Activated CD4-positive, alpha-beta T cell treated with anti-CD3 and anti-CD28 coated beads, Interleukin-2, amount 10 ng/mL, durations not matched to agents 24 days and 14 days (primary cell): Measurements from ENCODE around the gene SEMA3G. TPM values are rescaled to one million over a fixed set of nuclear protein-coding genes. Genes with fewer than 3 reads are reported as not detected.
A peak's percentile ranks its signal among the peaks of the same experiment; 100 is the strongest.

Source experiments
- DNase-seq: peaks from one replicate; pipeline ENCODE4 v3.0.0; 2022
- H3K27ac Mint-ChIP-seq: one replicate; pipeline ENCODE4 v1.8.0; 2022; ENCODE audit warnings: mild to moderate bottlenecking, mixed read lengths
- H3K27me3 Mint-ChIP-seq: one replicate; pipeline ENCODE4 v1.8.0; 2022; ENCODE audit warnings: mixed read lengths
- H3K36me3 Mint-ChIP-seq: one replicate; pipeline ENCODE4 v1.8.0; 2022; ENCODE audit warnings: low read depth, mild to moderate bottlenecking, mixed read lengths
- H3K4me1 Mint-ChIP-seq: one replicate; pipeline ENCODE4 v1.8.0; 2021; ENCODE audit warnings: mixed read lengths
- H3K4me3 Mint-ChIP-seq: one replicate; pipeline ENCODE4 v1.8.0; 2022; ENCODE audit warnings: mild to moderate bottlenecking, moderate library complexity, mixed read lengths
- H3K9me3 Mint-ChIP-seq: one replicate; pipeline ENCODE4 v1.8.0; 2021; ENCODE audit warnings: mixed read lengths
- intact Hi-C: fragments of 100-400 bp; cut with micrococcal nuclease; formaldehyde crosslinking; loops from one replicate; pipeline ENCODE4 v1.15.1; 2023
- total RNA-seq: library from RNA; stranded (reverse); gene quantifications from 2 replicates; pipeline ENCODE4 v1.2.3, GENCODE V29; 2022

SEMA3G gene
- total RNA-seq, 1 donor from 2014 or later: 0.21 TPM

DNA sequence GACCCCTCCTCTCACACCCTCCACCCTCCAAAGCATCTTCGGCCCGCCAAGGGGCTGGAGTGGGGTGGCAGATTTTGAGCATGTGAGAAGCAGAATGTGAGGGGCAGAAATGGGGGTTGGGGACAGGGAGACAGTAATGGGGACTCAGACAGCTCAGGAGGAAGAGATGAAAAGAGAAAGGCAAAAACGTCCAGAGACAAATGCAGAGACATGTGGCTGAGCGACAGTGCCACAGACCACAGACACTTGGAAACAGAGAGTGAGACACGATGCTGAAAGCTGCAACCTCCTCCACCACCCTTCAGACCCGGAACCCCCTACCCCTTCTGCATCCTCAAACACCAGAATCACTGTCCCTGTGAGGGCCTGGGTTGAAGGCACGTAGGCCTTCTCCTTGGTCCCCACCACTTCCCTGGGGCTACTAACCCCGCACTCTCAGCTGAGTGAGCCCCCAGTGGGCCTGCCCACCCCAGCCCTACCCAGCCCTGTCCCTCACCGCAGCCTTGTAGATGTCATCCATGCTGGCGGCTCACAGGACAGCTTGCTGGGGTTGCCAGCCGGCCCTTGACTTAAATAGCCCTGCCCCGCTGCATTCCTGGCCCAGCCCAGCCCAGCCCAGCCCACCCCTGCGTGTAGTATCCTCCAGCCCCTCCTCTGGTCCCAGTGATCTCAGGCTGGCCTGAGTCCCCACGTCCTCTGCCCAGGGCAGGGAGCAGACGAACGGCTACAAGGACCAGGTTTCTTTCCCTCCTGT is 8.8 kb upstream of the SEMA3G start, which contains the start of gene TNNC1:
TSS of gene TNNC1 (minus strand) at position 546 of the 754 bp plus-strand sequence. CDS start at position 520, 26 bp downstream.
- no peak for DNase-seq
- peaks cover 28% of the 10 kb centered on the region for H3K4me1 Mint-ChIP-seq
- no peaks in the 10 kb centered on the region for H3K27me3 Mint-ChIP-seq
- H3K9me3 Mint-ChIP-seq: no peaks in the 10 kb centered on the region
- H3K27ac Mint-ChIP-seq: peak within 1 kb of the TSS; percentile 89
- intact Hi-C loops: loop anchor here (10.0 kb wide), 2 partner anchors 229 to 231 kb away; partner anchors contain the start of genes GNL3, PBRM1 and TLR9
- peak within 1 kb of the TSS; percentile 99 for H3K4me3 Mint-ChIP-seq
- peaks cover 17% of the 10 kb centered on the region for H3K36me3 Mint-ChIP-seq

- H3K27me3 Mint-ChIP-seq: no peaks in the 10 kb centered on the region
- peaks cover 28% of the 10 kb centered on the region for H3K4me1 Mint-ChIP-seq
- H3K9me3 Mint-ChIP-seq: no peaks in the 10 kb centered on the region
- intact Hi-C loops: loop anchor here (10.0 kb wide), 2 partner anchors 228 to 232 kb away; partner anchors contain the start of genes GNL3, PBRM1 and TLR9
- no peak for DNase-seq
- H3K4me3 Mint-ChIP-seq: no peak overlapping the region
- H3K27ac Mint-ChIP-seq: no peak overlapping the region
- peaks cover 9% of the 10 kb centered on the region for H3K36me3 Mint-ChIP-seq
These were observed 7.8 kb upstream of the SEMA3G start for GRCh38 chr3:52452570-52453221.

GRCh38 chr3:52452126-52452525 is 7.2 kb upstream of the SEMA3G start:
- Mint-ChIP-seq H3K4me1 (peaks cover 24% of the 10 kb centered on the region), H3K27ac (no peak overlapping the region), H3K4me3 (no peak overlapping the region), H3K36me3 (peaks cover 3% of the 10 kb centered on the region), H3K27me3 (no peaks in the 10 kb centered on the region), H3K9me3 (no peaks in the 10 kb centered on the region)
- DNase-seq: no peak
- intact Hi-C loops: loop anchor here (10.0 kb wide), 2 partner anchors 227 to 233 kb away; partner anchors contain the start of genes GNL3, PBRM1 and TLR9

GRCh38 chr3:52451237-52452083 is 6.6 kb upstream of the SEMA3G start:
- no peak overlapping the region for H3K4me3 Mint-ChIP-seq
- intact Hi-C loops: loop anchor here (10.0 kb wide), 2 partner anchors 227 to 233 kb away; partner anchors contain the start of genes GNL3, PBRM1 and TLR9
- H3K27ac Mint-ChIP-seq: no peak overlapping the region

GRCh38 chr3:52450489-52451236 is 5.8 kb upstream of the SEMA3G start:
- Mint-ChIP-seq H3K9me3 (no peaks in the 10 kb centered on the region), H3K36me3 (no peaks in the 10 kb centered on the region), H3K4me3 (no peak overlapping the region), H3K27ac (no peak overlapping the region), H3K27me3 (no peaks in the 10 kb centered on the region), H3K4me1 (peaks cover 17% of the 10 kb centered on the region)
- no peak for DNase-seq
- intact Hi-C loops: loop anchor here (10.0 kb wide), 2 partner anchors 226 to 234 kb away; partner anchors contain the start of genes GNL3, PBRM1 and TLR9

More at GRCh38 chr3:52451237-52452083, 6.6 kb upstream of the SEMA3G start:
- no peak for DNase-seq
- H3K27me3 Mint-ChIP-seq: no peaks in the 10 kb centered on the region
- peaks cover 2% of the 10 kb centered on the region for H3K36me3 Mint-ChIP-seq
- peaks cover 22% of the 10 kb centered on the region for H3K4me1 Mint-ChIP-seq
- H3K9me3 Mint-ChIP-seq: no peaks in the 10 kb centered on the region

DNA sequence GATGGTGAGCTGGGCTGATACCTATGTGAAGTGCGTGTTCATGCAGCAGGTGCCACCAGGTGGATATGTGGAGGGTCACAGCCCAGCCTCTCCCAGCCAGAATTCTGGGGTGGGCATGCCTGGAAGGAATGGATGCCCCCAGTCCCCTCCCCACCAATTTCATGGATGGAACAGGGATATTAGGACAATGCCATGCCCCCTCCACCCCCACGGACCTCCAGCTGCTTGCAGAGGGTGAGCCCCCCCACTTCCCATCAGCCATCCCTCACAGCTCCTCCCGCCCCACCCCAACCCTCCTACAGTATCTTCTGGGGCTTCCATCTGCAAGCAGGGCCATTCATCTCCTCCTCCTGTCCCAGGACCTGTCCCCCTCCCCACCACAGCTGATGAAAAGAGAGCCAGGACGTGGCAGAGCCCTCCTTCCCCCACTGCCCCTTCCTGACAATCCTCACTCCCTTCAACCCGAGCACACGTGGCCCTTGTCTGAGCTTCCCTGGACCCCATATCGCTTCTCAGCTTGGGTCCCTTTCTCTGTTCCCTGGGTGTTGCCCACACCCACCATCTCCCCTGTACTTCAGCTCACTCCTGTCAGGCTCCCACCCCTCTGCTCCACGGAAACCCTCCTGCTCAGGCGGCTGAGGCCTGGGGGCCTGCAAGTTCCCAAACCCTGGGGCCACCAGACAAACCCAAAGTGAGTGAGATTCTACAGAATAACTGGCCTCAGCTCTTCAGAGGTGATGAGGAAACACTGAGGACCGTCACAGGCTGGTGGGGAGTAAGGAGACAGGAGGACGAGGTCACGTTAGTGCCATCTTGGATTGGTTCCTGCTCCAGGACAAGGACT is 2.8 kb upstream of the SEMA3G start:
- H3K27me3 Mint-ChIP-seq: no peaks in the 10 kb centered on the region
- no peak overlapping the region for H3K27ac Mint-ChIP-seq
- peaks cover 6% of the 10 kb centered on the region for H3K4me1 Mint-ChIP-seq
- no peak overlapping the region for H3K4me3 Mint-ChIP-seq
- no peak for DNase-seq
- intact Hi-C loops: loop anchor here (1.0 kb wide), 2 partner anchors 19 to 35 kb away; no protein-coding TSS in a partner anchor
- H3K36me3 Mint-ChIP-seq: no peaks in the 10 kb centered on the region
- H3K9me3 Mint-ChIP-seq: no peaks in the 10 kb centered on the region

- Mint-ChIP-seq H3K4me1 (peaks cover 6% of the 10 kb centered on the region), H3K9me3 (no peaks in the 10 kb centered on the region), H3K27me3 (no peaks in the 10 kb centered on the region), H3K4me3 (no peak overlapping the region), H3K27ac (peak overlapping the region; percentile 79), H3K36me3 (no peaks in the 10 kb centered on the region)
- DNase-seq: peak; percentile 93
- intact Hi-C loops: loop anchor here (1.0 kb wide), 2 partner anchors 19 to 35 kb away; no protein-coding TSS in a partner anchor
These were observed 2.0 kb upstream of the SEMA3G start for GRCh38 chr3:52446631-52447511.

DNA sequence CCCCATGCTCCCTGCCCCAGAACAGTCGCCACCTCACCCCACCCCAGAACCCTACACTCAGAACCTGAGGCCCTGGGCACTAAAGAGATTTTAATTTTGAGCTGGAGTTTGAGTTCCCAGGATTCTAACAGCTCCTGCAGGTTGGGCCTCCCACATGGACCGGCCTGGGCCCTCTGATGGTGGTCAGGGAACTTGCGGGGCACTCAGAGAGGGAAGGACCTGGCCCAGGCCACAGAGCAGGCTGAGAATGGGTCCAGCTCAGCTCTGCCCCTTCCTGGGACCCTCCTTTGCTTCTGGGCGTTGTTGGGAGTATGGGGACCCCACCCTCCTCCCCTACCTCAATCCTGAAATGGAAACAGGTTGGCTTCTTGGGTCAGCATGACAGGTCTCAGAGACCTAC is 1.1 kb upstream of the SEMA3G start:
- Mint-ChIP-seq H3K27ac (no peak overlapping the region), H3K27me3 (no peaks in the 10 kb centered on the region), H3K36me3 (no peaks in the 10 kb centered on the region), H3K9me3 (no peaks in the 10 kb centered on the region), H3K4me3 (no peak overlapping the region), H3K4me1 (peaks cover 6% of the 10 kb centered on the region)
- intact Hi-C loops: no loop called here
- DNase-seq: no peak

- Mint-ChIP-seq H3K4me1 (peaks cover 6% of the 10 kb centered on the region), H3K4me3 (no peak overlapping the region)
- intact Hi-C loops: no loop called here
These were observed 864 bp downstream of the SEMA3G start for GRCh38 chr3:52443791-52444687.

GRCh38 chr3:52443268-52443610 is 1.7 kb downstream of the SEMA3G start:
- intact Hi-C loops: no loop called here
- peaks cover 6% of the 10 kb centered on the region for H3K4me1 Mint-ChIP-seq
- H3K27ac Mint-ChIP-seq: no peak overlapping the region
- no peak overlapping the region for H3K4me3 Mint-ChIP-seq
- H3K27me3 Mint-ChIP-seq: no peaks in the 10 kb centered on the region
- H3K9me3 Mint-ChIP-seq: no peaks in the 10 kb centered on the region
- DNase-seq: no peak
- H3K36me3 Mint-ChIP-seq: no peaks in the 10 kb centered on the region

More at GRCh38 chr3:52443791-52444687, 864 bp downstream of the SEMA3G start:
- H3K27me3 Mint-ChIP-seq: no peaks in the 10 kb centered on the region
- H3K36me3 Mint-ChIP-seq: no peaks in the 10 kb centered on the region
- DNase-seq: no peak
- H3K9me3 Mint-ChIP-seq: no peaks in the 10 kb centered on the region
- no peak overlapping the region for H3K27ac Mint-ChIP-seq
